ENCODE measurements around the gene SMIM36. TPM values are rescaled to one million over a fixed set of nuclear protein-coding genes. Genes with fewer than 3 reads are reported as not detected.

The SMIM36 gene
- total and polyA plus RNA-seq, 2 of the 8 experiments (the other 6 are each of a cell fraction or from before 2014, with no cell fraction given): not detected

DNA sequence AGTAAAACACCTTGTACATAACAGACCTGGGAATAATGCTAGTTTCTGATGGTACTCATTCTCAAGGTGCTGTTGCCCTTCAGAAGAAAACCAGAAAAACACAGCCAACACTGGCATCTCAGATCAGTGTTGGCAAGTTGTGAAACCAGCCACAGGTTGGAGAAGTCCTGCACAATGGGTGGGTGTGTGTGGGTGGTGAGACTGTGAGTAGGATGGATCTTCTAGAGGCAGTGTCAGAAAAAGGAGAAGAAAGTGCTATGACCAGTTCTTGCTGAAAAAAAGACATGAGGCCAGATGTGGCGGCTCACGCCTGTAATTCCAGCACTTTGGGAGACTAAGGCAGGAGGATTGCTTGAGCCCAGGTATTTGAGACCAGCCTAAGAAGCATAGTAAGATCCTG, 35.2 kb upstream of the SMIM36 start:
- no peaks in the 10 kb centered on the region for H4K20me1 ChIP-seq (replicated peaks in 1 of 2; ENCODE audit: control insufficient read depth in 1 of 2, insufficient read depth in 2 of 2, low read length in 2 of 2)
- no peak overlapping the region for H3K4me3 ChIP-seq (ENCODE audit: extremely low read depth in 1 of 4, insufficient read depth in 2 of 4, low read depth in 3 of 4, low read length in 4 of 4)
- H3K9ac ChIP-seq (replicated peaks in 1 of 4; ENCODE audit: extremely low read depth in 1 of 4, low read depth in 3 of 4, low read length in 3 of 4): no peak overlapping the region
- H3K36me3 ChIP-seq (ENCODE audit: control insufficient read depth in 2 of 4, insufficient read depth in 4 of 4, low read length in 3 of 4): no peaks in the 10 kb centered on the region
- FAIRE-seq (no peak), DNase-seq (ENCODE audit: low read depth in 1 of 2, low spot score in 2 of 2) (no peak)
- H4K5ac ChIP-seq (ENCODE audit: insufficient read length, low read depth, low read length): no peak overlapping the region
- peaks cover 0 to 2% (median 0%) of the 10 kb centered on the region in 4 experiments; a peak in 1 of 7 replicates for H3K4me1 ChIP-seq (replicated peaks in 1 of 4; ENCODE audit: control insufficient read depth in 3 of 4, insufficient read depth in 4 of 4, low read length in 3 of 4)
- no peak overlapping the region for H2BK120ac ChIP-seq (replicated peaks; ENCODE audit: low read depth, low read length)
- H3K14ac ChIP-seq (ENCODE audit: insufficient read length): no peak overlapping the region
- H3K4me2 ChIP-seq (ENCODE audit: insufficient read depth in 1 of 2, low read depth in 2 of 2, low read length in 2 of 2): no peak overlapping the region
- H3K4ac ChIP-seq (replicated peaks; ENCODE audit: insufficient read length, low read depth, low read length): no peak overlapping the region
- H3K79me1 ChIP-seq (ENCODE audit: low read depth, low read length): no peaks in the 10 kb centered on the region
- no peak overlapping the region for H2AK5ac ChIP-seq (ENCODE audit: low read depth, low read length)
- no peaks in the 10 kb centered on the region for H3K79me2 ChIP-seq (ENCODE audit: control insufficient read depth in 1 of 2, insufficient read depth in 2 of 2, low read length in 2 of 2)
- H2BK5ac ChIP-seq (ENCODE audit: low read depth, low read length): no peak overlapping the region
- H3K56ac ChIP-seq (replicated peaks; ENCODE audit: insufficient read length, low read depth, low read length): no peak overlapping the region
- CTCF ChIA-PET (ENCODE audit: partially characterized antibody): no interaction called here
- H2BK15ac ChIP-seq (ENCODE audit: low read length): no peak overlapping the region
- POLR2A ChIA-PET (ENCODE audit: partially characterized antibody): no interaction called here
- H2AFZ ChIP-seq (ENCODE audit: low read length): no peak overlapping the region
- no peak overlapping the region for H3K18ac ChIP-seq (ENCODE audit: extremely low read depth, low read length)
- H3K27ac ChIP-seq (ENCODE audit: low read depth, low read length): no peak overlapping the region
- no peaks in the 10 kb centered on the region for H3K27me3 ChIP-seq (replicated peaks in 1 of 4; ENCODE audit: control insufficient read depth in 3 of 4, extremely low read depth in 1 of 4, insufficient read depth in 3 of 4, low read length in 3 of 4)
- H2BK20ac ChIP-seq (ENCODE audit: low read length): no peak overlapping the region
- H4K8ac ChIP-seq (ENCODE audit: extremely low read depth, insufficient read depth, low read length): no peak overlapping the region
- H3K23me2 ChIP-seq (ENCODE audit: low read depth, low read length): no peaks in the 10 kb centered on the region; the same call in 1 of the 2 replicates
- 89% methylated on average over 2 of the region's 2 CpGs; no CpG with 5 or more reads in 1 of the 2 experiments for WGBS, 2 experiments (ENCODE audit: extremely low coverage in 1 of 2, insufficient coverage in 1 of 2, insufficient read length in 1 of 2, insufficient replicate concordance in 2 of 2, low coverage in 1 of 2, low lambda C conversion rate in 2 of 2, missing lambda C conversion rate in 1 of 2)
- H2BK12ac ChIP-seq (ENCODE audit: low read depth, low read length): no peak overlapping the region
- no peak overlapping the region for H4K91ac ChIP-seq (replicated peaks; ENCODE audit: insufficient read length, low read length)
- H3K23ac ChIP-seq (ENCODE audit: insufficient read length): no peak overlapping the region
- H3K9me3 ChIP-seq (ENCODE audit: insufficient read depth in 2 of 2, low read depth in 1 of 2, low read length in 1 of 2): no peaks in the 10 kb centered on the region
- TF ChIP-seq CEBPB (IDR thresholded peaks at IDR 0.05; ENCODE audit: low read depth, low read length): no peak
- TF ChIP-seq BACH1 (IDR thresholded peaks at IDR 0.05; ENCODE audit: low read length): no peak
- TF ChIP-seq RAD21 (IDR thresholded peaks at IDR 0.05 in 1 of 2, conservative IDR thresholded peaks at IDR 0.05 in 1 of 2; ENCODE audit: low read depth in 2 of 2, low read length in 2 of 2): no peak
- no peak for TF ChIP-seq CBX8 (IDR thresholded peaks at IDR 0.05; ENCODE audit: borderline replicate concordance, low read depth, low read length)
- TF ChIP-seq CHD2 (IDR thresholded peaks at IDR 0.05; ENCODE audit: low read length): no peak
- TF ChIP-seq, protein P1, sequence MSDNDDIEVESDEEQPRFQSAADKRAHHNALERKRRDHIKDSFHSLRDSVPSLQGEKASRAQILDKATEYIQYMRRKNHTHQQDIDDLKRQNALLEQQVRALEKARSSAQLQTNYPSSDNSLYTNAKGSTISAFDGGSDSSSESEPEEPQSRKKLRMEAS (IDR thresholded peaks at IDR 0.05): no peak
- no peak for TF ChIP-seq CTBP2 (IDR thresholded peaks at IDR 0.05; ENCODE audit: borderline replicate concordance, insufficient read depth, insufficient read length, low read length)

Data from H1 (cell line).